Ishikawa (cell line): ENCODE data around the gene SERGEF.

Experiments
- CEBPB ChIP-seq: IDR thresholded peaks from 2 replicates; pipeline ENCODE4 v1.6.1; 2012
- NFIC ChIP-seq: IDR thresholded peaks from 2 replicates; pipeline ENCODE4 v1.6.1; 2012
- TAF1 ChIP-seq: IDR thresholded peaks from 2 replicates; pipeline ENCODE4 v1.6.1; 2012; ENCODE audit warnings: low read depth, mild to moderate bottlenecking
- ZBTB7A ChIP-seq: IDR thresholded peaks from 2 replicates; pipeline ENCODE4 v1.6.1; 2012; ENCODE audit warnings: low read depth
- TF ChIP-seq, protein P1 (sequence below): IDR thresholded peaks from 2 replicates; pipeline ENCODE4 v1.6.1; 2012; ENCODE audit warnings: low read depth, mild to moderate bottlenecking

- no peak for TF ChIP-seq TAF1
- no peak for TF ChIP-seq CEBPB
- no peak for TF ChIP-seq ZBTB7A
- TF ChIP-seq, protein P1, sequence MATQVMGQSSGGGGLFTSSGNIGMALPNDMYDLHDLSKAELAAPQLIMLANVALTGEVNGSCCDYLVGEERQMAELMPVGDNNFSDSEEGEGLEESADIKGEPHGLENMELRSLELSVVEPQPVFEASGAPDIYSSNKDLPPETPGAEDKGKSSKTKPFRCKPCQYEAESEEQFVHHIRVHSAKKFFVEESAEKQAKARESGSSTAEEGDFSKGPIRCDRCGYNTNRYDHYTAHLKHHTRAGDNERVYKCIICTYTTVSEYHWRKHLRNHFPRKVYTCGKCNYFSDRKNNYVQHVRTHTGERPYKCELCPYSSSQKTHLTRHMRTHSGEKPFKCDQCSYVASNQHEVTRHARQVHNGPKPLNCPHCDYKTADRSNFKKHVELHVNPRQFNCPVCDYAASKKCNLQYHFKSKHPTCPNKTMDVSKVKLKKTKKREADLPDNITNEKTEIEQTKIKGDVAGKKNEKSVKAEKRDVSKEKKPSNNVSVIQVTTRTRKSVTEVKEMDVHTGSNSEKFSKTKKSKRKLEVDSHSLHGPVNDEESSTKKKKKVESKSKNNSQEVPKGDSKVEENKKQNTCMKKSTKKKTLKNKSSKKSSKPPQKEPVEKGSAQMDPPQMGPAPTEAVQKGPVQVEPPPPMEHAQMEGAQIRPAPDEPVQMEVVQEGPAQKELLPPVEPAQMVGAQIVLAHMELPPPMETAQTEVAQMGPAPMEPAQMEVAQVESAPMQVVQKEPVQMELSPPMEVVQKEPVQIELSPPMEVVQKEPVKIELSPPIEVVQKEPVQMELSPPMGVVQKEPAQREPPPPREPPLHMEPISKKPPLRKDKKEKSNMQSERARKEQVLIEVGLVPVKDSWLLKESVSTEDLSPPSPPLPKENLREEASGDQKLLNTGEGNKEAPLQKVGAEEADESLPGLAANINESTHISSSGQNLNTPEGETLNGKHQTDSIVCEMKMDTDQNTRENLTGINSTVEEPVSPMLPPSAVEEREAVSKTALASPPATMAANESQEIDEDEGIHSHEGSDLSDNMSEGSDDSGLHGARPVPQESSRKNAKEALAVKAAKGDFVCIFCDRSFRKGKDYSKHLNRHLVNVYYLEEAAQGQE = no peak
- TF ChIP-seq NFIC = no peak
These were observed 231.6 kb downstream of the SERGEF start for GRCh38 chr11:17781221-17781620.
